IMR-90 (cell line): Measurements from ENCODE around the gene ROBO3.

Experiments used
- CHD1 ChIP-seq: IDR thresholded peaks from 2 replicates; pipeline ENCODE4 v1.6.1; 2012; ENCODE audit warnings: low read depth, low read length, improper control_type of control experiment
- MAFK ChIP-seq: IDR thresholded peaks from 2 replicates; pipeline ENCODE4 v1.6.1; 2012; ENCODE audit warnings: low read depth, low read length, improper control_type of control experiment
- POLR2A ChIP-seq: IDR thresholded peaks from 2 replicates; pipeline ENCODE4 v1.6.1; 2012; ENCODE audit warnings: mild to moderate bottlenecking, low read depth, low read length
- TF ChIP-seq, protein P1 (sequence below): conservative IDR thresholded peaks from 2 replicates; pipeline ENCODE4 v1.5.1; 2012; ENCODE audit warnings: mild to moderate bottlenecking, low read depth, low read length, improper control_type of control experiment

DNA sequence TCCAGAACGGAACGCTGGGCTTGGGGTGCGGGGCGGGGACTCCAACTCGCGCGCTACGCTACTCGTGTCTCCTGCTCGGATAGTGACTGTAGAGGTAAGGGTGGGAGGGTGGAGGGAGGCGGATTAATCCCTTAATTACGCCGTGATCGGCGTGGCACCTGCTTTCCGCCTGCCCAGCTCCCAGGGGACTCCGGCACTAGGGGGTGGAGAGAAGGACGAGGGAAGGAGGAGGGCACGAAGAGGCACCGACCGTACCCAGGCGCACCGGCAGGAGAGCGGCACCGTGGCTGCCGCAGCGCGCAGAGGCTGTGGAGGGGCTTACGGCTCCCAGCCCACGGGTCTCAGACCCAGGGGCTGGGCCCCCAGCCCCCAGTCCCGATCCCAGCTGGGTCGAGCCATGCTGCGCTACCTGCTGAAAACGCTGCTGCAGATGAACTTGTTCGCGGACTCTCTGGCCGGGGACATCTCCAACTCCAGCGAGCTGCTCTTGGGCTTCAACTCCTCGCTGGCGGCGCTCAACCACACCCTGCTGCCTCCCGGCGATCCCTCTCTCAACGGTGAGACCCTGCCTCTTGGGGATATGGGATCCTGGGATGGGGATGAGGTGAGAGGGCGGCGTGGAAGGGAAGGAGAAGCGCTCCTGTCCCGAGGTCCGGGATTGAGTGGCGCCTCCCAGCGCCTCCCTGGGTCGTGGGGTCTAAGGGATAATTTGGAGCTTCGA, at the start of gene ROBO3:
- TF ChIP-seq POLR2A (no peak), MAFK (no peak), CHD1 (no peak)
- TF ChIP-seq, protein P1, sequence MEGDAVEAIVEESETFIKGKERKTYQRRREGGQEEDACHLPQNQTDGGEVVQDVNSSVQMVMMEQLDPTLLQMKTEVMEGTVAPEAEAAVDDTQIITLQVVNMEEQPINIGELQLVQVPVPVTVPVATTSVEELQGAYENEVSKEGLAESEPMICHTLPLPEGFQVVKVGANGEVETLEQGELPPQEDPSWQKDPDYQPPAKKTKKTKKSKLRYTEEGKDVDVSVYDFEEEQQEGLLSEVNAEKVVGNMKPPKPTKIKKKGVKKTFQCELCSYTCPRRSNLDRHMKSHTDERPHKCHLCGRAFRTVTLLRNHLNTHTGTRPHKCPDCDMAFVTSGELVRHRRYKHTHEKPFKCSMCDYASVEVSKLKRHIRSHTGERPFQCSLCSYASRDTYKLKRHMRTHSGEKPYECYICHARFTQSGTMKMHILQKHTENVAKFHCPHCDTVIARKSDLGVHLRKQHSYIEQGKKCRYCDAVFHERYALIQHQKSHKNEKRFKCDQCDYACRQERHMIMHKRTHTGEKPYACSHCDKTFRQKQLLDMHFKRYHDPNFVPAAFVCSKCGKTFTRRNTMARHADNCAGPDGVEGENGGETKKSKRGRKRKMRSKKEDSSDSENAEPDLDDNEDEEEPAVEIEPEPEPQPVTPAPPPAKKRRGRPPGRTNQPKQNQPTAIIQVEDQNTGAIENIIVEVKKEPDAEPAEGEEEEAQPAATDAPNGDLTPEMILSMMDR, result no peak
